Measurements from ENCODE around the gene SLC16A6.
"Not testable (repeated sequence)": the region's sequence is repeated elsewhere in the genome, so short reads cannot be mapped to it uniquely, and the experiment has no call there.

SLC16A6 gene

GRCh38 chr17:68289936-68290267 lies 1.0 kb downstream of the SLC16A6 start:
- Histone ChIP-seq H3K4me1 (ENCODE audit: control insufficient read depth, insufficient read depth, low read length) (peaks cover 5% of the 10 kb centered on the region; the same call in 1 of the 2 replicates), H3K36me3 (ENCODE audit: control insufficient read depth, insufficient read depth, low read length) (no peaks in the 10 kb centered on the region), H3K27ac (ENCODE audit: low read length) (no peak overlapping the region), H3K27me3 (ENCODE audit: control insufficient read depth, insufficient read depth, low read length) (peaks cover 14% of the 10 kb centered on the region), H3K9me3 (ENCODE audit: control insufficient read depth, insufficient read depth, low read length) (no peaks in the 10 kb centered on the region), H3K4me3 (ENCODE audit: low read length) (no peak overlapping the region)
- DNase-seq (ENCODE audit: low read depth, low spot score), result no peak
- no CpG with 5 or more reads among the region's 9 CpGs for WGBS (ENCODE audit: insufficient coverage, insufficient read length)

GRCh38 chr17:68289473-68289872 lies 1.5 kb downstream of the SLC16A6 start:
- H3K36me3 ChIP-seq (ENCODE audit: control insufficient read depth, insufficient read depth, low read length), result no peaks in the 10 kb centered on the region
- H3K4me1 ChIP-seq (ENCODE audit: control insufficient read depth, insufficient read depth, low read length), result peaks cover 5% of the 10 kb centered on the region; the same call in 1 of the 2 replicates
- no peak overlapping the region for H3K4me3 ChIP-seq (ENCODE audit: low read length)
- H3K9me3 ChIP-seq (ENCODE audit: control insufficient read depth, insufficient read depth, low read length), result no peaks in the 10 kb centered on the region
- peaks cover 14% of the 10 kb centered on the region for H3K27me3 ChIP-seq (ENCODE audit: control insufficient read depth, insufficient read depth, low read length)
- no peak for DNase-seq (ENCODE audit: low read depth, low spot score)
- no CpG with 5 or more reads among the region's 7 CpGs for WGBS (ENCODE audit: insufficient coverage, insufficient read length)
- H3K27ac ChIP-seq (ENCODE audit: low read length), result no peak overlapping the region

- no peak for DNase-seq (ENCODE audit: low read depth, low spot score)
- no CpG with 5 or more reads among the region's 7 CpGs for WGBS (ENCODE audit: insufficient coverage, insufficient read length)
- Histone ChIP-seq H3K4me3 (ENCODE audit: low read length) (no peak overlapping the region), H3K4me1 (ENCODE audit: control insufficient read depth, insufficient read depth, low read length) (peaks cover 2% of the 10 kb centered on the region; the same call in 1 of the 2 replicates), H3K27ac (ENCODE audit: low read length) (no peak overlapping the region), H3K27me3 (ENCODE audit: control insufficient read depth, insufficient read depth, low read length) (peaks cover 14% of the 10 kb centered on the region), H3K36me3 (ENCODE audit: control insufficient read depth, insufficient read depth, low read length) (no peaks in the 10 kb centered on the region), H3K9me3 (ENCODE audit: control insufficient read depth, insufficient read depth, low read length) (no peaks in the 10 kb centered on the region)
Measured at GRCh38 chr17:68288804-68289203, 2.1 kb downstream of the SLC16A6 start.

- no peak overlapping the region for H3K4me3 ChIP-seq (ENCODE audit: low read length)
- no peaks in the 10 kb centered on the region for H3K36me3 ChIP-seq (ENCODE audit: control insufficient read depth, insufficient read depth, low read length)
- no peak for DNase-seq (ENCODE audit: low read depth, low spot score)
- H3K27me3 ChIP-seq (ENCODE audit: control insufficient read depth, insufficient read depth, low read length), result peaks cover 14% of the 10 kb centered on the region
- no peak overlapping the region for H3K27ac ChIP-seq (ENCODE audit: low read length)
- no peaks in the 10 kb centered on the region for H3K9me3 ChIP-seq (ENCODE audit: control insufficient read depth, insufficient read depth, low read length)
- no peaks in the 10 kb centered on the region for H3K4me1 ChIP-seq (ENCODE audit: control insufficient read depth, insufficient read depth, low read length)
- WGBS (ENCODE audit: insufficient coverage, insufficient read length), result no CpG with 5 or more reads among the region's 5 CpGs
Measured at GRCh38 chr17:68288375-68288774, 2.6 kb downstream of the SLC16A6 start.

GRCh38 chr17:68281965-68282364 lies 9.0 kb downstream of the SLC16A6 start:
- H3K27ac ChIP-seq (ENCODE audit: low read length); H3K27me3 ChIP-seq (ENCODE audit: control insufficient read depth, insufficient read depth, low read length); H3K9me3 ChIP-seq (ENCODE audit: control insufficient read depth, insufficient read depth, low read length); H3K36me3 ChIP-seq (ENCODE audit: control insufficient read depth, insufficient read depth, low read length); DNase-seq (ENCODE audit: low read depth, low spot score); H3K4me3 ChIP-seq (ENCODE audit: low read length); H3K4me1 ChIP-seq (ENCODE audit: control insufficient read depth, insufficient read depth, low read length): not testable (repeated sequence)
- no CpG with 5 or more reads among the region's 6 CpGs for WGBS (ENCODE audit: insufficient coverage, insufficient read length)

- Histone ChIP-seq H3K27ac (ENCODE audit: low read length) (no peak overlapping the region), H3K36me3 (ENCODE audit: control insufficient read depth, insufficient read depth, low read length) (no peaks in the 10 kb centered on the region; the same call in 1 of the 2 replicates), H3K9me3 (ENCODE audit: control insufficient read depth, insufficient read depth, low read length) (no peaks in the 10 kb centered on the region), H3K4me1 (ENCODE audit: control insufficient read depth, insufficient read depth, low read length) (no peaks in the 10 kb centered on the region), H3K4me3 (ENCODE audit: low read length) (no peak overlapping the region), H3K27me3 (ENCODE audit: control insufficient read depth, insufficient read depth, low read length) (no peaks in the 10 kb centered on the region)
- WGBS (ENCODE audit: insufficient coverage, insufficient read length), result no CpG with 5 or more reads among the region's 5 CpGs
- DNase-seq (ENCODE audit: low read depth, low spot score), result no peak
Measured at GRCh38 chr17:68277807-68278206, 13.1 kb downstream of the SLC16A6 start.

- WGBS (ENCODE audit: insufficient coverage, insufficient read length), result no CpG with 5 or more reads among the region's 3 CpGs
- H3K27me3 ChIP-seq (ENCODE audit: control insufficient read depth, insufficient read depth, low read length); H3K4me3 ChIP-seq (ENCODE audit: low read length); H3K9me3 ChIP-seq (ENCODE audit: control insufficient read depth, insufficient read depth, low read length); DNase-seq (ENCODE audit: low read depth, low spot score); H3K4me1 ChIP-seq (ENCODE audit: control insufficient read depth, insufficient read depth, low read length); H3K36me3 ChIP-seq (ENCODE audit: control insufficient read depth, insufficient read depth, low read length); H3K27ac ChIP-seq (ENCODE audit: low read length): not testable (repeated sequence)
Measured at GRCh38 chr17:68276339-68276738, 14.6 kb downstream of the SLC16A6 start.

GRCh38 chr17:68273722-68274121 lies 17.2 kb downstream of the SLC16A6 start:
- no CpG with 5 or more reads among the region's 11 CpGs for WGBS (ENCODE audit: insufficient coverage, insufficient read length)
- Histone ChIP-seq H3K4me1 (ENCODE audit: control insufficient read depth, insufficient read depth, low read length) (no peaks in the 10 kb centered on the region), H3K27ac (ENCODE audit: low read length) (no peak overlapping the region), H3K36me3 (ENCODE audit: control insufficient read depth, insufficient read depth, low read length) (no peaks in the 10 kb centered on the region), H3K27me3 (ENCODE audit: control insufficient read depth, insufficient read depth, low read length) (no peaks in the 10 kb centered on the region), H3K4me3 (ENCODE audit: low read length) (no peak overlapping the region), H3K9me3 (ENCODE audit: control insufficient read depth, insufficient read depth, low read length) (no peaks in the 10 kb centered on the region)
- DNase-seq (ENCODE audit: low read depth, low spot score), result no peak

GRCh38 chr17:68265833-68266232 lies 25.1 kb downstream of the SLC16A6 start:
- H3K27me3 ChIP-seq (ENCODE audit: control insufficient read depth, insufficient read depth, low read length); H3K4me1 ChIP-seq (ENCODE audit: control insufficient read depth, insufficient read depth, low read length); H3K4me3 ChIP-seq (ENCODE audit: low read length); H3K9me3 ChIP-seq (ENCODE audit: control insufficient read depth, insufficient read depth, low read length); DNase-seq (ENCODE audit: low read depth, low spot score); H3K36me3 ChIP-seq (ENCODE audit: control insufficient read depth, insufficient read depth, low read length); H3K27ac ChIP-seq (ENCODE audit: low read length): not testable (repeated sequence)
- WGBS (ENCODE audit: insufficient coverage, insufficient read length), result no CpG with 5 or more reads among the region's 2 CpGs

- not testable (repeated sequence) for H3K4me1 ChIP-seq (ENCODE audit: control insufficient read depth, insufficient read depth, low read length); H3K27ac ChIP-seq (ENCODE audit: low read length)
Measured at GRCh38 chr17:68263101-68263681, 27.7 kb downstream of the SLC16A6 start.

GRCh38 chr17:68262467-68262866 lies 28.5 kb downstream of the SLC16A6 start:
- H3K36me3 ChIP-seq (ENCODE audit: control insufficient read depth, insufficient read depth, low read length); H3K4me3 ChIP-seq (ENCODE audit: low read length); H3K4me1 ChIP-seq (ENCODE audit: control insufficient read depth, insufficient read depth, low read length); DNase-seq (ENCODE audit: low read depth, low spot score); H3K27ac ChIP-seq (ENCODE audit: low read length); H3K27me3 ChIP-seq (ENCODE audit: control insufficient read depth, insufficient read depth, low read length); H3K9me3 ChIP-seq (ENCODE audit: control insufficient read depth, insufficient read depth, low read length): not testable (repeated sequence)
- no CpG with 5 or more reads among the region's 2 CpGs for WGBS (ENCODE audit: insufficient coverage, insufficient read length)

More at GRCh38 chr17:68263101-68263681, 27.7 kb downstream of the SLC16A6 start:
- no CpG with 5 or more reads among the region's 9 CpGs for WGBS (ENCODE audit: insufficient coverage, insufficient read length)
- not testable (repeated sequence) for H3K27me3 ChIP-seq (ENCODE audit: control insufficient read depth, insufficient read depth, low read length); DNase-seq (ENCODE audit: low read depth, low spot score); H3K4me3 ChIP-seq (ENCODE audit: low read length); H3K9me3 ChIP-seq (ENCODE audit: control insufficient read depth, insufficient read depth, low read length); H3K36me3 ChIP-seq (ENCODE audit: control insufficient read depth, insufficient read depth, low read length)
